K562 (cell line): ENCODE results near the gene PPIL1. TPM values are rescaled to one million over a fixed set of nuclear protein-coding genes. Genes with fewer than 3 reads are reported as not detected.

Experiments
- BHLHE40 ChIP-seq: IDR thresholded peaks from 2 replicates; pipeline ENCODE4 v1.6.1; 2011; ENCODE audit warnings: low read length, improper control_type of control experiment
- C11orf30 ChIP-seq: fragments of 450-650 bp; IDR thresholded peaks from 2 replicates; pipeline ENCODE4 v1.6.1; 2016; ENCODE audit warnings: low read depth, mild to moderate bottlenecking
- CSDE1 ChIP-seq, 2 experiments: fragments of 450-650 bp; IDR thresholded peaks; 2 replicates each; pipeline ENCODE4 v1.6.1; 2016; ENCODE audit warnings: mild to moderate bottlenecking in 1 of 2
- DPF2 ChIP-seq: fragments of 450-650 bp; IDR thresholded peaks from 2 replicates; pipeline ENCODE4 v1.6.1; 2016
- HNRNPLL ChIP-seq: fragments of 200-400 bp; formaldehyde crosslinking; IDR thresholded peaks from 2 replicates; pipeline ENCODE4 v1.6.1; 2017; ENCODE audit warnings: low read length, low read depth, mild to moderate bottlenecking; ENCODE audit not compliant: poor library complexity, severe bottlenecking
- JUN ChIP-seq, 2 experiments: sonication (generic) in 1 of 2; formaldehyde crosslinking in 1 of 2; IDR thresholded peaks; 2 replicates each; pipeline versions ENCODE4 v1.6.1 to v1.8.0; 2012 to 2022; ENCODE audit warnings: borderline replicate concordance in 2 of 2, mild to moderate bottlenecking in 2 of 2, improper control_type of control experiment in 1 of 2, low read depth in 1 of 2, low read length in 1 of 2, missing genetic modification reagents in 1 of 2
- KLF6 ChIP-seq: fragments of 250-450 bp; sonication (Bioruptor Pico); IDR thresholded peaks from 2 replicates; pipeline ENCODE4 v1.4.0; 2020; ENCODE audit warnings: mild to moderate bottlenecking, moderate library complexity, borderline replicate concordance
- MAFF ChIP-seq: IDR thresholded peaks from 2 replicates; pipeline ENCODE4 v1.6.1; 2012; ENCODE audit warnings: low read length, improper control_type of control experiment
- MTF1 ChIP-seq: fragments of 250-450 bp; sonication (Bioruptor Pico); IDR thresholded peaks from 2 replicates; pipeline ENCODE4 v1.9.0; 2021; ENCODE audit warnings: moderate library complexity, mild to moderate bottlenecking, inconsistent platforms, borderline replicate concordance
- NFE2 ChIP-seq: IDR thresholded peaks from 2 replicates; pipeline ENCODE4 v1.6.1; 2014; ENCODE audit warnings: antibody characterized with exemption, low read depth
- POLR2A ChIP-seq: fragments of 450-650 bp; conservative IDR thresholded peaks from 2 replicates; pipeline ENCODE4 v1.6.1; 2016
- PRMT5 ChIP-seq: sonication (generic); formaldehyde crosslinking; IDR thresholded peaks from 2 replicates; pipeline ENCODE4 v1.5.0; 2020; ENCODE audit warnings: missing genetic modification reagents
- RAD21 ChIP-seq, 2 experiments: fragments of 250-450 bp in 1 of 2; fragments of 450-650 bp in 1 of 2; sonication (Bioruptor Pico) in 1 of 2; formaldehyde crosslinking in 1 of 2; IDR thresholded peaks in 1 of 2; conservative IDR thresholded peaks in 1 of 2; 2 replicates each; pipeline versions ENCODE4 v1.4.0 to v1.8.0; 2020 to 2022; ENCODE audit warnings: mild to moderate bottlenecking in 2 of 2, moderate library complexity in 1 of 2
- RCOR1 ChIP-seq, 2 experiments: IDR thresholded peaks; 2 replicates each; pipeline ENCODE4 v1.6.1; 2012; ENCODE audit warnings: low read depth in 2 of 2, low read length in 2 of 2, borderline replicate concordance in 1 of 2, improper control_type of control experiment in 1 of 2
- SNIP1 ChIP-seq: fragments of 450-650 bp; IDR thresholded peaks from 2 replicates; pipeline ENCODE4 v1.7.1; 2017; ENCODE audit warnings: low read depth, mild to moderate bottlenecking
- ZNF316 ChIP-seq: fragments of 450-650 bp; IDR thresholded peaks from 2 replicates; pipeline ENCODE4 v1.6.1; 2016
- polyA plus RNA-seq, 8 experiments: library from polyadenylated mRNA; depleted of rRNA in 4 of 8; stranded (reverse) in 5 of 8; unstranded in 3 of 8; fragments of >200 nt; fragmentation: Nextera tagmentation in 2 of 8; fragmentation: Illumina TruSeq in 1 of 8; extraction: Ambion mirVana in 2 of 8; extraction: Trizol in 1 of 8; gene quantifications; 2 replicates each; pipeline versions ENCODE4 v1.2.1 to v1.2.3, GENCODE V29; 2011 to 2014; ENCODE audit warnings: inconsistent platforms in 1 of 8, missing spikeins in 1 of 8
- total RNA-seq, 7 experiments: library from RNA; depleted of rRNA in 6 of 7; stranded (reverse); fragments of >200 nt in 6 of 7; fragmentation: Illumina TruSeq in 2 of 7; extraction: Trizol in 2 of 7; gene quantifications; 2 replicates each; pipeline versions ENCODE4 v1.2.1 to v1.2.3, GENCODE V29; 2011 to 2021; ENCODE audit warnings: low replicate concordance in 1 of 7
- TF ChIP-seq, protein P1 (sequence below), 3 experiments: IDR thresholded peaks in 2 of 3; conservative IDR thresholded peaks in 1 of 3; 2 replicates each; pipeline ENCODE4 v1.5.1; 2011 to 2012; ENCODE audit warnings: low read length in 3 of 3, mild to moderate bottlenecking in 3 of 3, control low read depth in 2 of 3, improper control_type of control experiment in 1 of 3, inconsistent platforms in 1 of 3, low read depth in 1 of 3, mixed read lengths in 1 of 3, moderate library complexity in 1 of 3; ENCODE audit not compliant: insufficient read depth in 2 of 3
- TF ChIP-seq, protein P2 (sequence below): IDR thresholded peaks from 2 replicates; pipeline ENCODE4 v1.6.1; 2011; ENCODE audit warnings: borderline replicate concordance, low read depth, mild to moderate bottlenecking, moderate library complexity, low read length; ENCODE audit not compliant: insufficient read depth, poor library complexity, severe bottlenecking
- TF ChIP-seq, protein P3 (sequence below): fragments of 450-650 bp; IDR thresholded peaks from 2 replicates; pipeline ENCODE4 v1.7.1; 2018; ENCODE audit warnings: mild to moderate bottlenecking, low read depth; ENCODE audit not compliant: partially characterized antibody

The PPIL1 gene
- total and polyA plus RNA-seq, 9 of the 15 experiments (the other 6 are each of a cell fraction or from before 2014, with no cell fraction given) = 65.8 to 205 (median 130) TPM

GRCh38 chr6:36852481-36853147, 22.0 kb downstream of the PPIL1 start (continued):
- no peak for TF ChIP-seq SNIP1
- peak; percentile 40; the same call in 1 of the 2 replicates for TF ChIP-seq JUN (IDR thresholded peaks at IDR 0.05; ENCODE audit: borderline replicate concordance, low read depth, low read length)
- TF ChIP-seq JUN (CRISPR knock-in tag; IDR thresholded peaks at IDR 0.05; ENCODE audit: borderline replicate concordance) = no peak
- TF ChIP-seq, protein P1, sequence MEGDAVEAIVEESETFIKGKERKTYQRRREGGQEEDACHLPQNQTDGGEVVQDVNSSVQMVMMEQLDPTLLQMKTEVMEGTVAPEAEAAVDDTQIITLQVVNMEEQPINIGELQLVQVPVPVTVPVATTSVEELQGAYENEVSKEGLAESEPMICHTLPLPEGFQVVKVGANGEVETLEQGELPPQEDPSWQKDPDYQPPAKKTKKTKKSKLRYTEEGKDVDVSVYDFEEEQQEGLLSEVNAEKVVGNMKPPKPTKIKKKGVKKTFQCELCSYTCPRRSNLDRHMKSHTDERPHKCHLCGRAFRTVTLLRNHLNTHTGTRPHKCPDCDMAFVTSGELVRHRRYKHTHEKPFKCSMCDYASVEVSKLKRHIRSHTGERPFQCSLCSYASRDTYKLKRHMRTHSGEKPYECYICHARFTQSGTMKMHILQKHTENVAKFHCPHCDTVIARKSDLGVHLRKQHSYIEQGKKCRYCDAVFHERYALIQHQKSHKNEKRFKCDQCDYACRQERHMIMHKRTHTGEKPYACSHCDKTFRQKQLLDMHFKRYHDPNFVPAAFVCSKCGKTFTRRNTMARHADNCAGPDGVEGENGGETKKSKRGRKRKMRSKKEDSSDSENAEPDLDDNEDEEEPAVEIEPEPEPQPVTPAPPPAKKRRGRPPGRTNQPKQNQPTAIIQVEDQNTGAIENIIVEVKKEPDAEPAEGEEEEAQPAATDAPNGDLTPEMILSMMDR (IDR thresholded peaks at IDR 0.05 in 2 of 3, conservative IDR thresholded peaks at IDR 0.05 in 1 of 3; ENCODE audit: insufficient read depth in 2 of 3, low read depth in 1 of 3, low read length in 3 of 3) = peak in 2 of 3 experiments; percentile 29 to 41; a peak in 2 of 6 replicates
- TF ChIP-seq, protein P2, sequence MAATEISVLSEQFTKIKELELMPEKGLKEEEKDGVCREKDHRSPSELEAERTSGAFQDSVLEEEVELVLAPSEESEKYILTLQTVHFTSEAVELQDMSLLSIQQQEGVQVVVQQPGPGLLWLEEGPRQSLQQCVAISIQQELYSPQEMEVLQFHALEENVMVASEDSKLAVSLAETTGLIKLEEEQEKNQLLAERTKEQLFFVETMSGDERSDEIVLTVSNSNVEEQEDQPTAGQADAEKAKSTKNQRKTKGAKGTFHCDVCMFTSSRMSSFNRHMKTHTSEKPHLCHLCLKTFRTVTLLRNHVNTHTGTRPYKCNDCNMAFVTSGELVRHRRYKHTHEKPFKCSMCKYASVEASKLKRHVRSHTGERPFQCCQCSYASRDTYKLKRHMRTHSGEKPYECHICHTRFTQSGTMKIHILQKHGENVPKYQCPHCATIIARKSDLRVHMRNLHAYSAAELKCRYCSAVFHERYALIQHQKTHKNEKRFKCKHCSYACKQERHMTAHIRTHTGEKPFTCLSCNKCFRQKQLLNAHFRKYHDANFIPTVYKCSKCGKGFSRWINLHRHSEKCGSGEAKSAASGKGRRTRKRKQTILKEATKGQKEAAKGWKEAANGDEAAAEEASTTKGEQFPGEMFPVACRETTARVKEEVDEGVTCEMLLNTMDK = no peak
- TF ChIP-seq DPF2 = 0 out of 2 replicates have a peak, but pooled peaks have one; percentile 9
- TF ChIP-seq C11orf30 = peak; percentile 78
- TF ChIP-seq CSDE1 (IDR thresholded peaks at IDR 0.05) = no peak
- no peak for TF ChIP-seq MTF1 (CRISPR knock-in tag)
- TF ChIP-seq, protein P3, sequence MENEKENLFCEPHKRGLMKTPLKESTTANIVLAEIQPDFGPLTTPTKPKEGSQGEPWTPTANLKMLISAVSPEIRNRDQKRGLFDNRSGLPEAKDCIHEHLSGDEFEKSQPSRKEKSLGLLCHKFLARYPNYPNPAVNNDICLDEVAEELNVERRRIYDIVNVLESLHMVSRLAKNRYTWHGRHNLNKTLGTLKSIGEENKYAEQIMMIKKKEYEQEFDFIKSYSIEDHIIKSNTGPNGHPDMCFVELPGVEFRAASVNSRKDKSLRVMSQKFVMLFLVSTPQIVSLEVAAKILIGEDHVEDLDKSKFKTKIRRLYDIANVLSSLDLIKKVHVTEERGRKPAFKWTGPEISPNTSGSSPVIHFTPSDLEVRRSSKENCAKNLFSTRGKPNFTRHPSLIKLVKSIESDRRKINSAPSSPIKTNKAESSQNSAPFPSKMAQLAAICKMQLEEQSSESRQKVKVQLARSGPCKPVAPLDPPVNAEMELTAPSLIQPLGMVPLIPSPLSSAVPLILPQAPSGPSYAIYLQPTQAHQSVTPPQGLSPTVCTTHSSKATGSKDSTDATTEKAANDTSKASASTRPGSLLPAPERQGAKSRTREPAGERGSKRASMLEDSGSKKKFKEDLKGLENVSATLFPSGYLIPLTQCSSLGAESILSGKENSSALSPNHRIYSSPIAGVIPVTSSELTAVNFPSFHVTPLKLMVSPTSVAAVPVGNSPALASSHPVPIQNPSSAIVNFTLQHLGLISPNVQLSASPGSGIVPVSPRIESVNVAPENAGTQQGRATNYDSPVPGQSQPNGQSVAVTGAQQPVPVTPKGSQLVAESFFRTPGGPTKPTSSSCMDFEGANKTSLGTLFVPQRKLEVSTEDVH = peak; percentile 30
- TF ChIP-seq MAFF = peak; percentile 16; the same call in 1 of the 2 replicates
- TF ChIP-seq ZNF316 = peak; percentile 76
- no peak for TF ChIP-seq HNRNPLL
- TF ChIP-seq RAD21 (CRISPR knock-in tag; conservative IDR thresholded peaks at IDR 0.05 in 1 of 2, IDR thresholded peaks at IDR 0.05 in 1 of 2) = peak; percentile 30 to 48; a peak in 3 of 4 replicates
- TF ChIP-seq POLR2A = 0 out of 2 replicates have a peak, but pooled peaks have one; percentile 39
- TF ChIP-seq KLF6 (CRISPR knock-in tag) = no peak
- peak; percentile 57; the same call in 1 of the 2 replicates for TF ChIP-seq BHLHE40
- TF ChIP-seq NFE2 = peak; percentile 60
- TF ChIP-seq PRMT5 (CRISPR knock-in tag) = no peak
- TF ChIP-seq RCOR1 (IDR thresholded peaks at IDR 0.05; ENCODE audit: borderline replicate concordance in 1 of 2, low read depth in 2 of 2, low read length in 2 of 2) = 0 out of 4 replicates have a peak, but pooled peaks of 1 of the 2 experiments have one; percentile 22
